ENCODE results near the gene CFD.

Gene CFD

DNA sequence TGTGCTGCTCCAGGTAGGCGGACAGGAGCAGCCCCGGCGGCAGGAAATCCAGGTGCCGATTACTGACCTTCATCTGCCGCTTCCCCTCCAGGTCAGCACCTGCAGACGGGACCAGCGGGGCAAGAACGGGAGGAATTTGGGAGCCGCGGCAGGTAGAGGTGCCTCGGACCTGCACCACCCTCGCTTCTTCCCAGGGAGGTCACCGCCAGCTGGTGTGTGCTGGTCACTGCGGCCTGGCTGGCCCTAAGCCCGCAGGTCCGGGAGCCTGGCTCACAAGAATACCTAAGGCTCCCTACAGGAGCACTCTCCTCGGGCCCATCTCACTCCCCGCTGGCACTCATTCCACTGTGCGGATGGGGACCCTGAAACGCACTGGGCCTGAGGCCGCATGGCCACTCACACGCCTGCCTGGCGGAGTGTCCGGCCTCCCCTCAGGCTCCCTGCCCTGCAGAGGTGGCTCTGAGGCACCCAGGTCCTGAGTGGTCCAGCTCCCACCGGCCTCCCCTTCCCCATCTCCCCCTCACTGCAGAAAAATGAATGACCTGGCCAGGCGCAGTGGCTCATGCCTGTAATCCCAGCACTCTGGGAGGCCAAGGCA is 38.1 kb downstream of the CFD start:
- H3K9me3 Mint-ChIP-seq = no peaks in the 10 kb centered on the region
- H3K4me3 Mint-ChIP-seq = no peak overlapping the region
- H3K36me3 Mint-ChIP-seq (ENCODE audit: low read depth) = peaks cover 14% of the 10 kb centered on the region
- H3K27ac Mint-ChIP-seq = no peak overlapping the region
- peaks cover 11% of the 10 kb centered on the region for H3K4me1 Mint-ChIP-seq (ENCODE audit: low read depth)
- no peaks in the 10 kb centered on the region for H3K27me3 Mint-ChIP-seq

GRCh38 chr19:898663-899062 is 39.2 kb downstream of the CFD start:
- Mint-ChIP-seq H3K9me3 (no peaks in the 10 kb centered on the region), H3K27me3 (no peaks in the 10 kb centered on the region), H3K4me1 (ENCODE audit: low read depth) (peaks cover 3% of the 10 kb centered on the region), H3K36me3 (ENCODE audit: low read depth) (peaks cover 11% of the 10 kb centered on the region), H3K4me3 (no peak overlapping the region), H3K27ac (no peak overlapping the region)

DNA sequence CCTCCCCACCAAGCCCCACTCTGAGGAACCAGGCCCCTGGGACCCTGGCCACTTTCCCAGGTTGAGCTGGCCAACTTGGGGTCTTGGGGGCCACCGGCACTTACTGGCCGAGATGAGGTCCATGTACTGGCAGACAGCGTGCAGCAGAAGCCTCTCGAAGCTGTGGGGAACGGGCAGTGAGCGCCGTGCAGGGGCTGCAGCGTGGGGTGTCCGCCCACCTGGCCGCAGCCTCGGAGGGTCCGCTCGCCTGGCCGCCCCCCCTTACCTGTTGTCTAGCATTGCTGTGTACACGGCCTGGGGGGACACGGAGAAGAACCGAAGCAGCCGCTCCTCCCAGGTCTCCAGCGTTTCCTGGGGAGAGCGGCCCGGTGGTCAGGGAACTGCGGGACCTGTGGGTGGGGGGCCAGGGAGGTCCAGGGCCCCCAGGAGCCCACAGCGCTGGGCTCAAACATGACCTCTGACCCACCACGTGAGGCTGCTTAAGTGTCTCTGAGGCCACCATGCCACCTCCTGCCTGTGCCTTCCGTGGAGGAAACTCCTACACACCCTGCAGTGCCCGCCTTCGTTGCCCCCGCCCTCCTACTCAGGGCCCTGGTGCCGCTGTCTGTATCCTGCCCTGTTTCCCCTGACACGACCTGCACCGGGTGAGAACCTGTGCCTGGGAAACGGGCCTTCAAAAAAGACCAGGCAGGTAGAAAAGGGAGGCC is 40.0 kb downstream of the CFD start:
- H3K27me3 Mint-ChIP-seq = no peaks in the 10 kb centered on the region
- no peak overlapping the region for H3K4me3 Mint-ChIP-seq
- H3K4me1 Mint-ChIP-seq (ENCODE audit: low read depth) = peaks cover 6% of the 10 kb centered on the region
- peaks cover 15% of the 10 kb centered on the region for H3K36me3 Mint-ChIP-seq (ENCODE audit: low read depth)
- no peak overlapping the region for H3K27ac Mint-ChIP-seq
- no peaks in the 10 kb centered on the region for H3K9me3 Mint-ChIP-seq

- Mint-ChIP-seq H3K27me3 (no peaks in the 10 kb centered on the region), H3K9me3 (no peaks in the 10 kb centered on the region), H3K36me3 (ENCODE audit: low read depth) (peaks cover 15% of the 10 kb centered on the region), H3K4me1 (ENCODE audit: low read depth) (peaks cover 6% of the 10 kb centered on the region), H3K27ac (no peak overlapping the region), H3K4me3 (no peak overlapping the region)
These were observed 40.5 kb downstream of the CFD start for GRCh38 chr19:900043-900301.

- H3K36me3 Mint-ChIP-seq (ENCODE audit: low read depth) = peaks cover 15% of the 10 kb centered on the region
- peaks cover 6% of the 10 kb centered on the region for H3K4me1 Mint-ChIP-seq (ENCODE audit: low read depth)
- H3K9me3 Mint-ChIP-seq = no peaks in the 10 kb centered on the region
- no peak overlapping the region for H3K4me3 Mint-ChIP-seq
- H3K27ac Mint-ChIP-seq = no peak overlapping the region
- H3K27me3 Mint-ChIP-seq = no peaks in the 10 kb centered on the region
These were observed 41.0 kb downstream of the CFD start for GRCh38 chr19:900302-901111.

GRCh38 chr19:901216-902092 is 42.0 kb downstream of the CFD start:
- H3K4me1 Mint-ChIP-seq (ENCODE audit: low read depth) = peaks cover 16% of the 10 kb centered on the region
- H3K4me3 Mint-ChIP-seq = no peak overlapping the region
- H3K9me3 Mint-ChIP-seq = no peaks in the 10 kb centered on the region
- H3K27me3 Mint-ChIP-seq = no peaks in the 10 kb centered on the region
- H3K27ac Mint-ChIP-seq = no peak overlapping the region
- H3K36me3 Mint-ChIP-seq (ENCODE audit: low read depth) = peaks cover 12% of the 10 kb centered on the region

DNA sequence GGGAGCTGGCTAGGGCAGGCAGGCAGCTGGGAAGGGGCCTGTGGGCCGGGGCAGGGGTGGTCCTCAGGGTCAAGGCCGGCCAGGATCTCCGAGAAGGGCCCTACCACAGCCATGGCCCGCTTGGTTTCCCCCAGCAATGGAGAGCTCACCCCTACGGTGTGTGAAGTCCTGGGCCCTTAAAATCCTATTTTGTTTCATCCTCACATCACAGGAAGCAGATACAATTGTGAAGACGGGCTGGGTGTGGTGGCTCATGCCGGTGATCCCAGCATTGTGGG is 42.6 kb downstream of the CFD start:
- no peaks in the 10 kb centered on the region for H3K9me3 Mint-ChIP-seq
- H3K4me1 Mint-ChIP-seq (ENCODE audit: low read depth) = peaks cover 22% of the 10 kb centered on the region
- peaks cover 7% of the 10 kb centered on the region for H3K36me3 Mint-ChIP-seq (ENCODE audit: low read depth)
- no peak overlapping the region for H3K27ac Mint-ChIP-seq
- H3K27me3 Mint-ChIP-seq = no peaks in the 10 kb centered on the region
- no peak overlapping the region for H3K4me3 Mint-ChIP-seq

DNA sequence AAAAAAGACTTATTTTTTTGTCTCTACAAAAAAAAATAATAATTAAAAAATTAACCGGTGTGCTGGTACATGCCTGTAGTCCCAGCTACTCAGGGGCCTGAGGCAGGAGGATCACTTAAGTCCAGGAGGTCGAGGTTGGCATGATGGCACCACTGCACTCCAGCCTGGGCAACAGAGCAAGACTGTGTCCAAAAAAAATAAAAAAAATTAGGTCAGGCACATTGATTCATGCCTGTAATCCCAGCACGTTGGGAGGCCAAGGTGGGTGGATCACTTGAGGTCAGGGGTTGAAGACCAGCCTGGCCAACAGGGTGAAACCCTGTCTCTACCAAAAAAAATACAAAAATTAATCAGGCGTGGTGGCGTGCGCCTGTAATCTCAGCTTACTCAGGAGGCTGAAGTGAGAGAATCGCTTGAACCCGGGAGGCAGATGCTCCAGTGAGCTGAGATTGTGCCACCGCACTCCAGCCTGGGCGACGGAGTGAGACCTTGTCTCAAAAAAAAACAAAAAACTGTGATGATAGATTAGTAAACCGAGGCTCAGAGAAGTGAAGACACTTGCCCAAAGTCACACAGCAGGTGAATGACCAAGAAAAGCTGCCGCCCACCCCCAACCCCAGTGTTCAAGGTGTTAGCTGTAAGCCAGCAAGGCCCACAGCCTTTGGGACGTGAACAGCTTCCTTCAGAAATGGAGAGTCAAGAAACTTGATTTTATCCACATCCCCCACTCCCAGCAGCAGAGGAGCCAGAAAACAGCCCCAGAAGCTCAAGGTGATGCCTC is 43.2 kb downstream of the CFD start:
- Mint-ChIP-seq H3K4me3 (no peak overlapping the region), H3K27ac (no peak overlapping the region)

DNA sequence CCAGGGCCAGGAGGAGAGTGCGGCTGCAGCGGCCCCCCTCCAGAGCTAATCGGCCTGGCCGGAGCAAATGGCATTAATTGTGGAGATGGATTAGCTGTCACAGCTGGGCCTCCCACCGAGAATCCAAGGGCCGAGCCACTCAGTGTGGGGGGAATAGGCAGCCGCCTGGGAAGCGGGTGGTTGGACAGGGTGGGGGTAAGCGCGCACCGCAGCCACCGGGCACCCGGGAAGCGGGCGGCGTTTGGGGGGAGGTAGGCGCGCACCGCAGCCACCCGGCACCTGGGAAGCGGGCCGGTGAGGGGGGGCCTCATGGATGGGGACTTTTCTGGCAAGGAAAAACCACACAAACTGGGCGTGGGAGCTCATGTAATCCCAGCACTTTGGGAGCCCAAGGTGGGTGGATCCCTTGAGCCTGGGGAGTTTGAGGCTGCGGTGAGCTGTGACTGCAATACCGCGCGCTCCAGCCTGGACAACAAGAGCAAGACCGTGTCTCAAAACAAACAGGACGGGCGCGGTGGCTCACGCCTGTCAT is 43.9 kb downstream of the CFD start:
- H3K9me3 Mint-ChIP-seq = no peaks in the 10 kb centered on the region
- H3K36me3 Mint-ChIP-seq (ENCODE audit: low read depth) = peaks cover 5% of the 10 kb centered on the region
- no peaks in the 10 kb centered on the region for H3K27me3 Mint-ChIP-seq
- peaks cover 35% of the 10 kb centered on the region for H3K4me1 Mint-ChIP-seq (ENCODE audit: low read depth)
- no peak overlapping the region for H3K27ac Mint-ChIP-seq
- H3K4me3 Mint-ChIP-seq = no peak overlapping the region

More for the DNA sequence above, 43.2 kb downstream of the CFD start:
- Mint-ChIP-seq H3K36me3 (ENCODE audit: low read depth) (peaks cover 5% of the 10 kb centered on the region), H3K9me3 (no peaks in the 10 kb centered on the region), H3K27me3 (no peaks in the 10 kb centered on the region), H3K4me1 (ENCODE audit: low read depth) (peaks cover 28% of the 10 kb centered on the region)

GRCh38 chr19:904545-904944 is 45.1 kb downstream of the CFD start:
- Mint-ChIP-seq H3K4me1 (ENCODE audit: low read depth) (peaks cover 47% of the 10 kb centered on the region), H3K36me3 (ENCODE audit: low read depth) (peaks cover 5% of the 10 kb centered on the region), H3K27me3 (no peaks in the 10 kb centered on the region), H3K27ac (no peak overlapping the region), H3K9me3 (no peaks in the 10 kb centered on the region), H3K4me3 (no peak overlapping the region)

- Mint-ChIP-seq H3K4me1 (ENCODE audit: low read depth) (peaks cover 62% of the 10 kb centered on the region), H3K36me3 (ENCODE audit: low read depth) (peaks cover 5% of the 10 kb centered on the region), H3K9me3 (no peaks in the 10 kb centered on the region), H3K27me3 (no peaks in the 10 kb centered on the region), H3K27ac (peak overlapping the region; percentile 58), H3K4me3 (no peak overlapping the region)
These were observed 47.0 kb downstream of the CFD start for GRCh38 chr19:906480-906879.

DNA sequence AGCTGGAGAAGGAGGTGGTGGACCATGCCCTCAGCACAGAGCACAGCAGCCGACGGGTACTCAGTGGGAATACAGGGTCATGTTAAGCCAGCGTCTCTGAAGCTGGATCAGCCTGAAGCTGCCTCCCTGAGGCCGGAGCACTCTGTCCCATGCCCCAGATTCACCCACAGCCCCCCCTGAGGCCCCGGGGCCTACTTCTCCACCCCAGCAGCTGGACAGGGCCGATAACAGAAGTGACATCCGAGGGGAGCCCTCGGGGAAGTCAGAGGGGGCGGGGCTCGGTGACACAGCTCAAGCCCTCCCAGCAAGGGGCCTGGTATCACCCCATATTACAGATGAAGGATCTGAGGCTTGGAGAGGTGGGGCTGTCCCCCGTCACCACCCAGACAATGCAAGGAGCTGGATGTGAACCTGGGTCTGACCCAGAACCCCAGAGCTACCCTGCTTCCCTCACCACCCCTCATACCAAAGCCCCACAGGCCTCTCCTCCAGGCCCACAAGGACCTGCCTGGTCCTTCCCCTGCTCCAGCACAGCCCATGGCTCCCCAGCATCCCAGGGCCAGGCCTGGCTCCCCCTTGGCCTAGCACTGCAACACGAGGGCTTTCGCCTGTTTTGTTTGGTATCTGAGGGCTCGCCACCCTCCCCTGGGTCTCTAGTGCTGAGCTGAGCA is 47.9 kb downstream of the CFD start:
- Mint-ChIP-seq H3K9me3 (no peaks in the 10 kb centered on the region), H3K4me3 (no peak overlapping the region), H3K4me1 (ENCODE audit: low read depth) (peaks cover 62% of the 10 kb centered on the region), H3K27me3 (no peaks in the 10 kb centered on the region), H3K27ac (peak overlapping the region; percentile 21), H3K36me3 (ENCODE audit: low read depth) (peaks cover 5% of the 10 kb centered on the region)

DNA sequence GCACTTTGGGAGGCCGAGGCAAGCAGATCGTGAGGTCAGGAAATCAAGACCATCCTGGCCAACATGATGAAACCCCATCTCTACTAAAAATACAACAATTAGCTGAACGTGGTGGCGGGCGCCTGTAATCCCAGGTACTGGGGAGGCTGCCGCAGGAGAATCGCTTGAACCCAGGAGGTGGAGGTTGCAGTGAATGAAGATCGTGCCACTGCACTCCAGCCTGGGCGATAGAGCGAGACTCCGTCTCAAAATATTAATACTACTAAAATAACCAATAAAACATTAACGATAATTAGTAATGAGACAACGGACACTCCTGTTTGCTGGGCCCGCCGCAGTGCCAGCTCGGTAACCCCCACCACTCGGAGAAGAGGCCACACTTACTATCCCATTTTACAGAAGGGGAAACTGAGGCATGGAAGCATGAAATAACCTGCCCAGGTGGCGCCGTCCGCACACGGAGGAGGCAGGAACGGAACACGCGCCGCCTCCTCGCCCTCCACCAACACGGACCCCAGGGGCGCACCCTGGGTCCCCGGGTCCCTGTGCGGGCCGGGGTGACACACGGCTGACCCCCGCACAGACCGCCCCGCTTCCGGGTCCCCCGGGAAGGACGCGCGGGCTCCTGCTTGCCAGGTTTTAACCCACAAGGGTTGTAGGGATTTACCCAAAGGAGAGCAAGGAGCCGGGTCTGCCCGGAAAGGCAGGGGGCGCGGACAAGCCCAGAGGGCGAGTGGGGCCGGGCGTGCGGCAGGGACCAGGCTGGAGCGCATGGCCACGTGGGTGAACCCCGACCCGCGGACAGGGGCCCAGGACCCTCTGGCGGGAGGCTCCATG is 52.0 kb downstream of the CFD start:
- H3K27me3 Mint-ChIP-seq = no peaks in the 10 kb centered on the region
- H3K27ac Mint-ChIP-seq = peak overlapping the region; percentile 31
- H3K4me3 Mint-ChIP-seq = peak overlapping the region; percentile 76
- peaks cover 46% of the 10 kb centered on the region for H3K4me1 Mint-ChIP-seq (ENCODE audit: low read depth)
- H3K9me3 Mint-ChIP-seq = no peaks in the 10 kb centered on the region
- H3K36me3 Mint-ChIP-seq (ENCODE audit: low read depth) = no peaks in the 10 kb centered on the region
